ENCODE results near the gene STK10. TPM values are rescaled to one million over a fixed set of nuclear protein-coding genes. Genes with fewer than 3 reads are reported as not detected.

STK10 gene
- total and polyA plus RNA-seq, 3 donors from 2014 or later = 48.8 to 148 (median 142) TPM

DNA sequence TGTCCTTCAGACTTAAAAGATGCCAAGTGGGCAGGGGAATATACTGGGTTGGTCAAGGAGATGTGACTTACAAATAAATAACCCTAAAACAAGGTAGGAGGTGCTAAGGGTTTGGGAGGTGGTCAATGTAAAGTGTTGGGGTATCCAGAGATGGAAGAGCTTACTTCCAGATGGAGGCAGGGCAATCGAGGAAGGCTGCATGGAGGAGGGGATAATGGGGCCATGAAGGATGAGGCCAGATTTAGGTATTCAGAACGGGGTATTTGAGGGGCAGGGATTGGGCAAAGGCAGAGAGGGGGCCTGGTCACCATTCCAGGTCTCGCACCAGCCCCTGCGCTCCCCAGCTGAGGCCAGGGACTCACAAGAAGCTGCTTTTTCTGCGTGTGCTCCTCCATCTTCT is 123.7 kb downstream of the STK10 start:
- H3K4me1 ChIP-seq = peaks cover 8% of the 10 kb centered on the region
- H3K27ac ChIP-seq = no peak overlapping the region
- H3K9me3 ChIP-seq = no peaks in the 10 kb centered on the region
- H3K36me3 ChIP-seq (ENCODE audit: low read depth, missing control alignments) = peaks cover 3% of the 10 kb centered on the region
- TF ChIP-seq POLR2A (IDR thresholded peaks at IDR 0.05) = no peak
- TF ChIP-seq, protein P1, sequence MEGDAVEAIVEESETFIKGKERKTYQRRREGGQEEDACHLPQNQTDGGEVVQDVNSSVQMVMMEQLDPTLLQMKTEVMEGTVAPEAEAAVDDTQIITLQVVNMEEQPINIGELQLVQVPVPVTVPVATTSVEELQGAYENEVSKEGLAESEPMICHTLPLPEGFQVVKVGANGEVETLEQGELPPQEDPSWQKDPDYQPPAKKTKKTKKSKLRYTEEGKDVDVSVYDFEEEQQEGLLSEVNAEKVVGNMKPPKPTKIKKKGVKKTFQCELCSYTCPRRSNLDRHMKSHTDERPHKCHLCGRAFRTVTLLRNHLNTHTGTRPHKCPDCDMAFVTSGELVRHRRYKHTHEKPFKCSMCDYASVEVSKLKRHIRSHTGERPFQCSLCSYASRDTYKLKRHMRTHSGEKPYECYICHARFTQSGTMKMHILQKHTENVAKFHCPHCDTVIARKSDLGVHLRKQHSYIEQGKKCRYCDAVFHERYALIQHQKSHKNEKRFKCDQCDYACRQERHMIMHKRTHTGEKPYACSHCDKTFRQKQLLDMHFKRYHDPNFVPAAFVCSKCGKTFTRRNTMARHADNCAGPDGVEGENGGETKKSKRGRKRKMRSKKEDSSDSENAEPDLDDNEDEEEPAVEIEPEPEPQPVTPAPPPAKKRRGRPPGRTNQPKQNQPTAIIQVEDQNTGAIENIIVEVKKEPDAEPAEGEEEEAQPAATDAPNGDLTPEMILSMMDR (IDR thresholded peaks at IDR 0.05) = no peak
- intact Hi-C loops (cut with DNase I; ENCODE audit: low total_unique reads) = no loop called here
- no peak overlapping the region for H3K4me3 ChIP-seq
- no peaks in the 10 kb centered on the region for H3K27me3 ChIP-seq
- DNase-seq = no peak
- 84 to 92% methylated on average over 5 of the region's 5 CpGs for WGBS, 2 donors

- 70 to 71% methylated on average over 15 of the region's 15 CpGs for WGBS, 2 donors
- Histone ChIP-seq H3K36me3 (ENCODE audit: low read depth, missing control alignments) (peaks cover 3% of the 10 kb centered on the region), H3K4me1 (peaks cover 8% of the 10 kb centered on the region), H3K27ac (no peak overlapping the region), H3K4me3 (no peak overlapping the region), H3K27me3 (no peaks in the 10 kb centered on the region), H3K9me3 (no peaks in the 10 kb centered on the region)
- intact Hi-C loops (cut with DNase I; ENCODE audit: low total_unique reads) = no loop called here
- no peak for DNase-seq
- TF ChIP-seq POLR2A (IDR thresholded peaks at IDR 0.05) = no peak
- TF ChIP-seq, protein P1 (IDR thresholded peaks at IDR 0.05) = no peak
Observed at GRCh38 chr5:172063463-172064235, 124.4 kb downstream of the STK10 start.

DNA sequence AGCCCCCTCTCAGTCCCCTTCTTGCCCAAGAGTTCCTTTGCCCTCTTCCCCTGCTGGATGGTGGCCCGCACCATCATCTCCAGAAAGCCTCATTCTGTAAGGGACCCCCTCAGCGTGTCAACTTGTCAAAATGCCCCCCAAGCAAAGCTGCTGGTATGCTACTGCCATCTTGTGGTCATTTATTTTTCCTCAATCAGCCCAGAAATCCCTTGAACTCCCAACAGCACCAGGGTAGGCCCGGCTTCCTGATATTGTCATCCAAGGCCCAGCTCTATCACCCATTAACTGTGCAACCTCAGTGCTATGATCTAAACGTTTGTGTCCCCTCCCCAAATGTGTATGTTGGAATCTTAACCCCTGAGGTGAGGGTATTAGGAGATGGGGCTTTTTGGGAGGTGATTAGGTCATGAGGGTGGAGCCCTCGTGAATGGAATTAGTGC is 128.3 kb downstream of the STK10 start:
- intact Hi-C loops (cut with DNase I; ENCODE audit: low total_unique reads) = no loop called here
- peaks cover 3% of the 10 kb centered on the region for H3K36me3 ChIP-seq (ENCODE audit: low read depth, missing control alignments)

GRCh38 chr5:172058088-172058487 is 129.9 kb downstream of the STK10 start:
- 83 to 92% methylated on average over 6 of the region's 6 CpGs for WGBS, 2 donors
- H3K9me3 ChIP-seq = no peaks in the 10 kb centered on the region
- H3K4me3 ChIP-seq = no peak overlapping the region
- peaks cover 3% of the 10 kb centered on the region for H3K36me3 ChIP-seq (ENCODE audit: low read depth, missing control alignments)
- H3K4me1 ChIP-seq = no peaks in the 10 kb centered on the region
- DNase-seq = no peak
- H3K27me3 ChIP-seq = no peaks in the 10 kb centered on the region
- H3K27ac ChIP-seq = no peak overlapping the region
- intact Hi-C loops (cut with DNase I; ENCODE audit: low total_unique reads) = no loop called here
- no peak for TF ChIP-seq POLR2A (IDR thresholded peaks at IDR 0.05)
- TF ChIP-seq, protein P1 (IDR thresholded peaks at IDR 0.05) = no peak

More for the DNA sequence above, 128.3 kb downstream of the STK10 start:
- H3K27me3 ChIP-seq = no peaks in the 10 kb centered on the region
- H3K27ac ChIP-seq = no peak overlapping the region
- H3K9me3 ChIP-seq = no peaks in the 10 kb centered on the region
- WGBS, 2 donors = 83 to 87% methylated on average over 4 to 5 of the region's 5 CpGs
- TF ChIP-seq POLR2A (IDR thresholded peaks at IDR 0.05) = no peak
- TF ChIP-seq, protein P1 (IDR thresholded peaks at IDR 0.05) = peak in 2 of 3 experiments; percentile 35 to 50
- H3K4me1 ChIP-seq = no peaks in the 10 kb centered on the region
- DNase-seq = no peak
- no peak overlapping the region for H3K4me3 ChIP-seq

DNA sequence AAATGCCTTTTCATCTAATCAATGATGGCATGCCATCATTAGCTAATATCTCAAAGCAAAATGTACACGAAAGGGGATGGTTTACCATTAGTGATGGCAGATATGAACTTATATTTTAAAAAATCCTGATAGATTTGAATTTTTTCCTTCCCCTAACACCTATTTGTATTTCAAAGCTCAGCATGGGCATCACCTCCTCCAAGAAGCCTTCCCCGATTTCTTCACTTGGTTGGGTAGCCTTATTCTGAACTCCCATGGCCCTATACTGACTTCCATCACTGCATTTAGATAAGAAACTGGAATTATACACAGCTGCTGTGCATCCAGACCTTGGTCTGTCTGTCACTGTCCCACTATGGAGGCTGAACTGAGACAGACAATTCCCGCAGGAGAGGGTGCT is 132.0 kb downstream of the STK10 start:
- intact Hi-C loops (cut with DNase I; ENCODE audit: low total_unique reads) = no loop called here
- Histone ChIP-seq H3K9me3 (no peaks in the 10 kb centered on the region), H3K36me3 (ENCODE audit: low read depth, missing control alignments) (peaks cover 3% of the 10 kb centered on the region), H3K4me3 (no peak overlapping the region), H3K4me1 (peaks cover 10% of the 10 kb centered on the region), H3K27ac (no peak overlapping the region), H3K27me3 (no peaks in the 10 kb centered on the region)
- 96 to 98% methylated on average over 3 of the region's 3 CpGs for WGBS, 2 donors
- no peak for TF ChIP-seq POLR2A (IDR thresholded peaks at IDR 0.05)
- TF ChIP-seq, protein P1 (IDR thresholded peaks at IDR 0.05) = no peak
- DNase-seq = no peak
